H1 (cell line): Measurements from ENCODE around the gene DUS1L. TPM values are rescaled to one million over a fixed set of nuclear protein-coding genes. Genes with fewer than 3 reads are reported as not detected.

Experiments used
- CTCF ChIA-PET: fragments of 300-600 bp; sonication (Branson Sonifier 250); formaldehyde crosslinking; loops from one replicate; lab custom pipeline; 2021; ENCODE audit not compliant: partially characterized antibody; lab: Charles Lee
- POLR2A ChIA-PET: fragments of 300-600 bp; sonication (Branson Sonifier 250); formaldehyde crosslinking; loops from one replicate; lab custom pipeline; 2021; ENCODE audit warnings: inconsistent platforms; ENCODE audit not compliant: partially characterized antibody; lab: Charles Lee
- DNase-seq, 2 experiments: peaks; one replicate each; pipeline versions ENCODE4 v3.0.0 to v3.0.0-alpha.2; 2010 to 2022; ENCODE audit warnings: low spot score in 2 of 2, low read depth in 1 of 2, mixed read lengths in 1 of 2
- FAIRE-seq: peaks from 2 replicates; lab custom pipeline; 2011; peaks lifted over from hg19 to GRCh38; lab: Jason Lieb, UNC
- H2AFZ ChIP-seq: 2 replicates; pipeline ENCODE4 v1.8.1; 2012; ENCODE audit warnings: low read length, inconsistent platforms
- H2AK5ac ChIP-seq: 2 replicates; pipeline ENCODE4 v1.6.1; 2013; ENCODE audit warnings: low read depth, low read length
- H2BK120ac ChIP-seq: replicated peaks from 2 replicates; pipeline ENCODE3; 2013; ENCODE audit warnings: low read depth, low read length, inconsistent platforms
- H2BK12ac ChIP-seq: 2 replicates; pipeline ENCODE4 v1.6.1; 2013; ENCODE audit warnings: low read depth, low read length
- H2BK15ac ChIP-seq: 2 replicates; pipeline ENCODE4 v1.6.1; 2013; ENCODE audit warnings: low read length
- H2BK20ac ChIP-seq: 2 replicates; pipeline ENCODE4 v1.6.1; 2013; ENCODE audit warnings: low read length
- H2BK5ac ChIP-seq: 2 replicates; pipeline ENCODE4 v1.6.1; 2013; ENCODE audit warnings: low read depth, low read length
- H3K14ac ChIP-seq: 2 replicates; pipeline ENCODE4 v1.6.1; 2013; ENCODE audit warnings: inconsistent platforms; ENCODE audit not compliant: insufficient read length
- H3K18ac ChIP-seq: 2 replicates; pipeline ENCODE4 v1.6.1; 2013; ENCODE audit warnings: low read length; ENCODE audit errors: extremely low read depth
- H3K23ac ChIP-seq: 2 replicates; pipeline ENCODE4 v1.6.1; 2013; ENCODE audit warnings: inconsistent platforms; ENCODE audit not compliant: insufficient read length
- H3K23me2 ChIP-seq: 2 replicates; pipeline ENCODE4 v1.6.1; 2013; ENCODE audit warnings: low read depth, low read length
- H3K27ac ChIP-seq: 2 replicates; pipeline ENCODE4 v1.6.1; 2011; ENCODE audit warnings: low read depth, low read length, inconsistent platforms
- H3K27me3 ChIP-seq, 4 experiments: replicated peaks in 1 of 4; 1 replicate in 1 of 4; 2 replicates in 3 of 4; pipeline versions ENCODE4 v1.6.1 to v1.8.1; 2011 to 2013; ENCODE audit warnings: low read length in 3 of 4, mild to moderate bottlenecking in 3 of 4, inconsistent platforms in 2 of 4, mixed read lengths in 2 of 4, moderate library complexity in 1 of 4; ENCODE audit not compliant: control insufficient read depth in 3 of 4, insufficient read depth in 3 of 4; ENCODE audit errors: extremely low read depth in 1 of 4
- H3K36me3 ChIP-seq, 4 experiments: 2 replicates each; pipeline versions ENCODE4 v1.6.1 to v1.8.1; 2011 to 2013; ENCODE audit warnings: mild to moderate bottlenecking in 4 of 4, low read length in 3 of 4, moderate library complexity in 2 of 4, control low read depth in 1 of 4, inconsistent platforms in 1 of 4; ENCODE audit not compliant: insufficient read depth in 4 of 4, control insufficient read depth in 2 of 4
- H3K4ac ChIP-seq: replicated peaks from 2 replicates; pipeline ENCODE3; 2013; ENCODE audit warnings: low read length, low read depth, mixed read lengths, inconsistent platforms; ENCODE audit not compliant: insufficient read length
- H3K4me1 ChIP-seq, 4 experiments: replicated peaks in 1 of 4; 1 replicate in 1 of 4; 2 replicates in 3 of 4; pipeline versions ENCODE4 v1.6.1 to v1.8.1; 2011 to 2013; ENCODE audit warnings: low read length in 3 of 4, inconsistent platforms in 2 of 4, mixed read lengths in 1 of 4; ENCODE audit not compliant: insufficient read depth in 4 of 4, control insufficient read depth in 3 of 4
- H3K4me2 ChIP-seq, 2 experiments: 2 replicates each; pipeline versions ENCODE4 v1.6.1 to v1.8.1; 2011 to 2013; ENCODE audit warnings: low read depth in 2 of 2, low read length in 2 of 2, control low read depth in 1 of 2, inconsistent platforms in 1 of 2, mild to moderate bottlenecking in 1 of 2; ENCODE audit not compliant: insufficient read depth in 1 of 2
- H3K4me3 ChIP-seq, 4 experiments: fragments of 200-600, 300-600 bp in 1 of 4; sonication (generic), shearing (Covaris generic), sonication (Bioruptor Twin) in 1 of 4; 2 replicates each; pipeline versions ENCODE4 v1.5.1 to v1.8.1; 2011 to 2016; ENCODE audit warnings: low read length in 4 of 4, low read depth in 3 of 4, control low read depth in 2 of 4, inconsistent platforms in 2 of 4, mild to moderate bottlenecking in 2 of 4, mixed read lengths in 1 of 4, moderate library complexity in 1 of 4; ENCODE audit not compliant: insufficient read depth in 2 of 4; ENCODE audit errors: extremely low read depth in 1 of 4
- H3K56ac ChIP-seq: replicated peaks from 2 replicates; pipeline ENCODE3; 2013; ENCODE audit warnings: low read depth, mild to moderate bottlenecking, mixed read lengths, low read length, inconsistent platforms; ENCODE audit not compliant: insufficient read length
- H3K79me1 ChIP-seq: 2 replicates; pipeline ENCODE4 v1.6.1; 2013; ENCODE audit warnings: low read depth, low read length, control low read depth
- H3K79me2 ChIP-seq, 2 experiments: 2 replicates each; pipeline versions ENCODE4 v1.6.1 to v1.8.1; 2012 to 2013; ENCODE audit warnings: low read length in 2 of 2, mild to moderate bottlenecking in 2 of 2, inconsistent platforms in 1 of 2; ENCODE audit not compliant: insufficient read depth in 2 of 2, control insufficient read depth in 1 of 2
- H3K9ac ChIP-seq, 4 experiments: replicated peaks in 1 of 4; 1 replicate in 1 of 4; 2 replicates in 3 of 4; pipeline versions ENCODE4 v1.6.1 to v1.8.1; 2011 to 2013; ENCODE audit warnings: low read depth in 3 of 4, low read length in 3 of 4, control low read depth in 2 of 4, mild to moderate bottlenecking in 2 of 4, moderate library complexity in 2 of 4, inconsistent platforms in 1 of 4; ENCODE audit errors: extremely low read depth in 1 of 4
- H3K9me3 ChIP-seq, 2 experiments: 2 replicates each; pipeline versions ENCODE4 v1.6.1 to v1.8.1; 2012 to 2013; ENCODE audit warnings: mild to moderate bottlenecking in 2 of 2, moderate library complexity in 2 of 2, control low read depth in 1 of 2, inconsistent platforms in 1 of 2, low read depth in 1 of 2, low read length in 1 of 2, mixed read lengths in 1 of 2; ENCODE audit not compliant: insufficient read depth in 2 of 2
- H4K20me1 ChIP-seq, 2 experiments: replicated peaks in 1 of 2; 2 replicates each; pipeline versions ENCODE3 to v1.8.1; 2011 to 2013; ENCODE audit warnings: inconsistent platforms in 2 of 2, low read length in 2 of 2, mild to moderate bottlenecking in 1 of 2; ENCODE audit not compliant: insufficient read depth in 2 of 2, control insufficient read depth in 1 of 2
- H4K5ac ChIP-seq: 2 replicates; pipeline ENCODE4 v1.6.1; 2013; ENCODE audit warnings: low read length, low read depth, mixed read lengths, inconsistent platforms; ENCODE audit not compliant: insufficient read length
- H4K8ac ChIP-seq: 2 replicates; pipeline ENCODE4 v1.8.0; 2013; ENCODE audit warnings: mild to moderate bottlenecking, moderate library complexity, low read length, inconsistent platforms; ENCODE audit not compliant: insufficient read depth; ENCODE audit errors: extremely low read depth
- H4K91ac ChIP-seq: replicated peaks from 2 replicates; pipeline ENCODE3; 2013; ENCODE audit warnings: low read length, mixed read lengths, inconsistent platforms; ENCODE audit not compliant: insufficient read length
- BCL11A ChIP-seq, 2 experiments: IDR thresholded peaks; one replicate each; pipeline ENCODE4 v1.6.1; 2011; ENCODE audit warnings: low read depth in 2 of 2, low read length in 2 of 2, mild to moderate bottlenecking in 2 of 2
- CREB1 ChIP-seq: IDR thresholded peaks from 2 replicates; pipeline ENCODE4 v1.6.1; 2012; ENCODE audit warnings: inconsistent platforms
- EZH2 ChIP-seq: fragments of 200-600 bp; sonication (generic); IDR thresholded peaks from 2 replicates; pipeline ENCODE4 v1.7.1; 2012; ENCODE audit warnings: low read depth, mild to moderate bottlenecking, moderate library complexity, low read length, inconsistent platforms; ENCODE audit not compliant: severe bottlenecking
- KDM5A ChIP-seq: fragments of 200-600 bp; IDR thresholded peaks from 2 replicates; pipeline ENCODE4 v1.7.1; 2012; ENCODE audit warnings: mild to moderate bottlenecking, low read length, inconsistent platforms, mixed read lengths
- POLR2A ChIP-seq, 2 experiments: IDR thresholded peaks; 1 replicate in 1 of 2; 2 replicates in 1 of 2; pipeline ENCODE4 v1.6.1; 2011; ENCODE audit warnings: low read depth in 2 of 2, low read length in 2 of 2, mild to moderate bottlenecking in 2 of 2; ENCODE audit errors: control extremely low read depth in 1 of 2
- POU5F1 ChIP-seq: IDR thresholded peaks from 2 replicates; pipeline ENCODE4 v1.6.1; 2011; ENCODE audit warnings: low read depth, mild to moderate bottlenecking, low read length, moderate library complexity
- SIN3A ChIP-seq, 2 experiments: IDR thresholded peaks in 1 of 2; conservative IDR thresholded peaks in 1 of 2; 2 replicates each; pipeline ENCODE4 v1.6.1; 2011 to 2012; ENCODE audit warnings: low read length in 2 of 2, improper control_type of control experiment in 1 of 2, low read depth in 1 of 2, mild to moderate bottlenecking in 1 of 2
- TCF12 ChIP-seq: IDR thresholded peaks from 2 replicates; pipeline ENCODE4 v1.6.1; 2011; ENCODE audit warnings: low read depth, mild to moderate bottlenecking, low read length
- YY1 ChIP-seq: IDR thresholded peaks from 2 replicates; pipeline ENCODE4 v1.6.1; 2011; ENCODE audit warnings: low read depth, mild to moderate bottlenecking, low read length
- WGBS, 2 experiments: shearing (Covaris generic) in 1 of 2; methylation state at CpG; one replicate each; pipeline versions ENCODE4 v1.1.6 to v1.1.7; 2013 to 2015; ENCODE audit warnings: low lambda C conversion rate in 2 of 2, mixed read lengths in 2 of 2, inconsistent platforms in 1 of 2, low coverage in 1 of 2, missing lambda C conversion rate in 1 of 2; ENCODE audit not compliant: insufficient replicate concordance in 2 of 2, insufficient coverage in 1 of 2, insufficient read length in 1 of 2; ENCODE audit errors: extremely low coverage in 1 of 2, missing lambda C conversion rate in 1 of 2; 5-methylcytosine and 5-hydroxymethylcytosine counted together
- polyA plus RNA-seq, 7 experiments: library from polyadenylated mRNA; depleted of rRNA in 3 of 7; stranded (reverse) in 5 of 7; unstranded in 2 of 7; fragments of >200 nt in 5 of 7; fragments of 200-250 nt in 2 of 7; gene quantifications; 1 replicate in 5 of 7; 2 replicates in 1 of 7; 4 replicates in 1 of 7; pipeline versions ENCODE4 v1.2.1 to v1.2.3, GENCODE V29; 2011 to 2013; ENCODE audit warnings: missing spikeins in 2 of 7, mixed read lengths in 2 of 7
- total RNA-seq: library from RNA; stranded (reverse); fragmentation: NEBNext Ultra II Directional; extraction: Animal tissue kit (Norgen Biotek cat#: 25700); gene quantifications from 2 replicates; pipeline ENCODE4 v1.2.1, GENCODE V29; 2021

The DUS1L gene
- total and polyA plus RNA-seq, 2 of the 8 experiments (the other 6 are each of a cell fraction or from before 2014, with no cell fraction given): 34.5 to 69.1 TPM

- Histone ChIP-seq H3K79me2 (peaks cover 0 to 6% of the 10 kb centered on the region in 2 experiments; a peak in 1 of 4 replicates), H3K36me3 (peaks cover 67 to 98% (median 91%) of the 10 kb centered on the region in 4 experiments), H2AK5ac (no peak overlapping the region), H3K4me2 (no peak overlapping the region), H3K9ac (no peak overlapping the region), H3K23ac (no peak overlapping the region), H3K27ac (no peak overlapping the region), H2BK15ac (no peak overlapping the region), H3K4me3 (no peak overlapping the region), H4K20me1 (peaks cover 18 to 81% of the 10 kb centered on the region in 2 experiments), H3K4ac (no peak overlapping the region), H3K9me3 (no peaks in the 10 kb centered on the region), H2AFZ (no peak overlapping the region), H2BK120ac (no peak overlapping the region), H4K8ac (no peak overlapping the region; the same call in 1 of the 2 replicates)
- DNase-seq: no peak
- CTCF ChIA-PET: interaction anchor here (0.8 to 1.9 kb wide), 5 partner anchors 9 to 227 kb away, joined by 3 to 8 read pairs (median 4); no protein-coding TSS in a partner anchor
- POLR2A ChIA-PET: interaction anchor here (0.6 to 8.8 kb wide), 7 partner anchors 11 to 391 kb away, joined by 3 to 105 read pairs (median 4); partner anchors contain the start of gene DUS1L
- no peak for TF ChIP-seq POU5F1
- TF ChIP-seq SIN3A (conservative IDR thresholded peaks at IDR 0.05 in 1 of 2, IDR thresholded peaks at IDR 0.05 in 1 of 2; ENCODE audit: low read depth in 1 of 2, low read length in 2 of 2): no peak
- TF ChIP-seq CREB1: no peak
- no peak for TF ChIP-seq EZH2
- TF ChIP-seq TCF12: no peak
- no peak for TF ChIP-seq BCL11A (IDR thresholded peaks at IDR 0.05; ENCODE audit: low read depth in 2 of 2, low read length in 2 of 2)
- peak in 1 of 2 experiments; percentile 36; a peak in 1 of 3 replicates for TF ChIP-seq POLR2A (IDR thresholded peaks at IDR 0.05; ENCODE audit: control extremely low read depth in 1 of 2, low read depth in 2 of 2, low read length in 2 of 2)
- no peak for TF ChIP-seq YY1
- TF ChIP-seq KDM5A: no peak
- TF ChIP-seq, all 59 proteins: peak for 1
- H3K27me3 ChIP-seq: no peaks in the 10 kb centered on the region
- 95% methylated on average over 33 of the region's 47 CpGs; no CpG with 5 or more reads in 1 of the 2 experiments for WGBS, 2 experiments
- FAIRE-seq: no peak
- no peak overlapping the region for H4K91ac ChIP-seq
- no peak overlapping the region; the same call in 1 of the 2 replicates for H2BK5ac ChIP-seq
- no peaks in the 10 kb centered on the region for H3K23me2 ChIP-seq
- no peak overlapping the region for H2BK12ac ChIP-seq
- no peak overlapping the region for H3K56ac ChIP-seq
- no peaks in the 10 kb centered on the region for H3K4me1 ChIP-seq
- H2BK20ac ChIP-seq: no peak overlapping the region
- no peak overlapping the region for H3K14ac ChIP-seq
- no peak overlapping the region for H4K5ac ChIP-seq
- H3K18ac ChIP-seq: no peak overlapping the region
- H3K79me1 ChIP-seq: peaks cover 12% of the 10 kb centered on the region
Observed at GRCh38 chr17:82088838-82089722, 23.5 kb upstream of the DUS1L start.
